ENCODE data around the gene ALS2CL. TPM values are rescaled to one million over a fixed set of nuclear protein-coding genes. Genes with fewer than 3 reads are reported as not detected.

The ALS2CL gene
- total and polyA plus RNA-seq, 2 experiments from 2014 or later = 3.4 to 11.8 TPM

GRCh38 chr3:46671541-46672348 lies 21.7 kb downstream of the ALS2CL start:
- Histone ChIP-seq H3K36me3 (ENCODE audit: insufficient read depth) (no peaks in the 10 kb centered on the region), H3K4me3 (no peak overlapping the region), H3K4me1 (ENCODE audit: insufficient read depth) (no peaks in the 10 kb centered on the region), H2AFZ (no peak overlapping the region), H3K4me2 (no peak overlapping the region), H3F3A (replicated peaks; ENCODE audit: low read depth) (no peaks in the 10 kb centered on the region), H3K9me2 (ENCODE audit: insufficient read depth) (0 out of 2 replicates have a peak, but pooled peaks cover 4% of the 10 kb centered on the region), H3K27me3 (ENCODE audit: insufficient read depth) (no peaks in the 10 kb centered on the region), H4K20me1 (replicated peaks; ENCODE audit: insufficient read depth) (no peaks in the 10 kb centered on the region), H3K27ac (ENCODE audit: low read depth) (no peak overlapping the region), H3K79me2 (replicated peaks; ENCODE audit: insufficient read depth) (no peaks in the 10 kb centered on the region)
- Mint-ChIP-seq H3K36me3 (ENCODE audit: low read depth) (peaks cover 4% of the 10 kb centered on the region; the same call in 2 of the 3 replicates), H3K4me3 (no peak overlapping the region), H3K27ac (no peak overlapping the region), H3K27me3 (ENCODE audit: insufficient read depth, low read depth, poor library complexity) (peaks cover 10% of the 10 kb centered on the region), H3K9me3 (no peaks in the 10 kb centered on the region), H3K4me1 (no peaks in the 10 kb centered on the region; the same call in 2 of the 3 replicates)
- TF ChIP-seq ZNF462 (CRISPR knock-in tag; IDR thresholded peaks at IDR 0.05) (no peak), EZH2phosphoT487 (IDR thresholded peaks at IDR 0.05; ENCODE audit: unreplicated experiment) (no peak), STAT1 (IDR thresholded peaks at IDR 0.05; ENCODE audit: unreplicated experiment) (no peak), ZNF331 (CRISPR knock-in tag; IDR thresholded peaks at IDR 0.05; ENCODE audit: low read depth) (no peak), CREB1 (CRISPR knock-in tag; IDR thresholded peaks at IDR 0.05; ENCODE audit: low read depth) (no peak), NANOG (IDR thresholded peaks at IDR 0.05; ENCODE audit: borderline replicate concordance) (no peak), CTCF (conservative IDR thresholded peaks at IDR 0.05; ENCODE audit: low read depth in 2 of 2) (no peak), ZNF114 (CRISPR knock-in tag; IDR thresholded peaks at IDR 0.05) (no peak), REST (IDR thresholded peaks at IDR 0.05; ENCODE audit: unreplicated experiment) (no peak), EZH2 (IDR thresholded peaks at IDR 0.05; ENCODE audit: low read depth, unreplicated experiment) (no peak), ETS1 (IDR thresholded peaks at IDR 0.05) (no peak), JUNB (IDR thresholded peaks at IDR 0.05; ENCODE audit: unreplicated experiment) (no peak), POLR2AphosphoS5 (IDR thresholded peaks at IDR 0.05; ENCODE audit: low read depth) (no peak)
- ATAC-seq (no peak), DNase-seq (ENCODE audit: low spot score) (no peak)

Data from GM23338 (cell line).